Jurkat, Clone E6-1 (cell line): ENCODE measurements around the gene ARHGEF16.

ENCODE experiments used
- DNase-seq: peaks from one replicate; pipeline ENCODE4 v3.0.0-alpha.2; 2011; ENCODE audit warnings: low read depth, low spot score
- H3K4me3 ChIP-seq: 2 replicates; pipeline ENCODE4 v1.5.1; 2011; ENCODE audit warnings: mild to moderate bottlenecking, low read length, control low read depth, moderate library complexity

The ARHGEF16 gene

DNA sequence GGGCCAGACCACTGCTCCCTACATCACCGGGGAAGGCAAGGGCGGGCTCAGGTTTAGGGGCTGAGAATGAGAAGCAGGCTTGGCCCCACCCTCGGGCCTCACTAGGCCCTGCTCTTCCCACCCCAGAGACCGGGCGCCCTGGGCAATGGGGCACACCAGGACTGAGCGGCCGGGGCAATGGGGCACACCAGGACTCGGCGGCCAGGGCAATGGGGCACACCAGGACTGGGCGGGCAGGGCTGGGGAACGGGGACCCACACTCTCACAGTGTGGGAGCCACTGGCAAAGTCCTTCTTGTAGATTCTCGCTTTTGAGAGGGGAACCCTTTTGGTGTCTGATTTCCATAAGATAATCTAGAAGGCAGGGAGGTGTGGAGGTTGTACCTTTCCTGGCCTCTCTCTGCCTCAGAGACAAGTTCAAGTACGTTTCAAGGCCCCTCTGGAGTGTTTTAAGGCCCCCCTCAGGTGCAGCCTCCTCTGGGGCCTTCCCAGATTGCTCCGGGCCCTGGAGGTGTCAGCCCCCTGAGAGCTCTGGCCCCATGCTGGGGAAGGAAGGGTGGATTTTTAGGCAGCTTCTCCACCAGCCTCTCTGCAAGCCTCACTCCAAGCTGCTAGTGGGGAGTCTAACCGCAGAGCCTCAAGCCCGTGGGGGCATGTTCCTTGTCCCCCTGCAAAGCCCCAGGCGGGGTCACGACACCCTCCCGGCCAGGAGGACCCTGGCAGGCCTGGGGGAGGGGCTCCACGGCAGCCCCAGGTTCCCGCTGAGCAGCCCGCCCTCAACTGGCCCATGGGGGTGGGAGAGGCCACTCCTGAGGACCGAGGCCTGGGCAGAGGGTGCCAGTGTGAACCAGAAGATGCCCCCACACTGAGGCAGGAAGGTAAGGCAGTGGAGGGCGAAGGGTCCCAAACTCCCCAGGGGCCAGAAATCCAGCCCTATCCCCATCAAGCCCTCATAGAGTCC lies 66.2 kb downstream of the ARHGEF16 start:
- no peak overlapping the region for H3K4me3 ChIP-seq
- DNase-seq: no peak

DNA sequence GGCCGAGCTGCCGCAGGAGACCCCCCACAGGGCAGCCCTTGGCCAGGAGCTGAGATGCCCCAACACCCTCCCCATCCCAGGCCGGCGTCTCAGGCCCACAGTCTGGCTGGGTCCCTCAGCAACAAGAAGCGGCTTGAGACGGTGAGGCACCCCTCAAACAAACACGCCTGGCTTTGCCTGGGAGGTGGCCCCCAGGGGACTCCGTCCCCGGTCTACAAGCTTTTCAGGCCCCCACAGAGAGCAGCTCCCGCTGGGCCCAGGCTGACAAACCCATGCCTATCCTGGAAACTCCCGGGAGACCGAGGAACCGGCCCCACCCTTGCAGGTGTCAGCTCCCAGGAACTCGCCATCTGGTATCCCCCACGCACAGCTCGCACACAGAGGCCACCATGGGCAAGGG lies 67.0 kb downstream of the ARHGEF16 start:
- no peak overlapping the region for H3K4me3 ChIP-seq
- no peak for DNase-seq

DNA sequence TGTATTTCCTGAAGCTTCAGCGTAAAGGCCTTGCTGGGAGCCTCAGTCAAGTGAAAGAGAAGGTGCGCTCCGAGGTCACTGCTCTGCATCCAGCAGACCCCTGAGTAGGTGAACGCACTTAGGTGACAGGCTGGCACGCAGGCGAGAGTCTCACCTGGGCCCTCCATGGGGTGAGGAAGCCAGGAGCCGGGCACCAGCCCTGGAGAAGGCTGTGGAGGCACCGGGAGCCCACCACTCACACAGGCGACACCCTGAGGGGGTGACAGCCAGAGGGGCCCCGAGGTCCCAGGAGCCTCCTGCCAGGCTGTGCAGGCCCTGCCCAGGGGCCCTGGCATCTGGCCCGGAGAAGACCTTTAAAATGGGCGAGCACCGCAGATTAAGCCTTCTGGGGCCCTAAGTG lies 67.6 kb downstream of the ARHGEF16 start:
- no peak for DNase-seq
- H3K4me3 ChIP-seq: no peak overlapping the region

DNA sequence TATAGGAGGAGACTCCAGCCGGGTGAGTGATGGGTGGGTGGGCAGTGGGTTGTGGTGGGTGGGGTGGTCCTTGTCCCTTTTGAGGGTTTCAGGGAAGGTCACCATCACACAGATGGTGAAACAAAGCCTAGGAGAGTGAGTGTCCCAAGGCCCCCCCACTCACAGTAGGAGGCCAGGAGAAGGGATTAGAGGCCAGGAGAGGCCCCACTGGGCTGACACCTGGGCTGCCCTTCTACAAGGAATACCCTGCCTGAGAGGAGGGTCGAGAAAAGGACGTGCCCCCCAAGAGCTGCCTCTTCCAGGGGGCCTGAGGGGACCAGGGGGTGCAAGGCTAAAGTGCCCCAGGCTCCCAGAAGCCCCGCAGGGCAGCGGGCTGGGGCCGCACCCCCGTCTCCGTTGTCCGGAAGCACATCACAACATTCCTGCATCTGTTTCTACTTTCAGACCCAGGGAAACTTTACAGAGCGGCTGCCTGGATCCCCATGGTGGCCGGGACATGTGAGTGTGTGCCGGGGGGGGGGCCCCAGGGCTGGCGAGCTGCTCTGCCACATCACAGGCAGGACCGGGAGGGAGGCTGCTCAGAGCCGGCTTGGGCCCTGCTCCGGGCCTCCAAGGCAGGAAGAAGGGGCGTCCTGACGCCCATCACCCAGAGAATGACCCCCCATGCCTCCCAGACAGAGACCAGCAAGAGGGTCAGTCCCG lies 68.2 kb downstream of the ARHGEF16 start:
- DNase-seq: no peak
- no peak overlapping the region for H3K4me3 ChIP-seq

DNA sequence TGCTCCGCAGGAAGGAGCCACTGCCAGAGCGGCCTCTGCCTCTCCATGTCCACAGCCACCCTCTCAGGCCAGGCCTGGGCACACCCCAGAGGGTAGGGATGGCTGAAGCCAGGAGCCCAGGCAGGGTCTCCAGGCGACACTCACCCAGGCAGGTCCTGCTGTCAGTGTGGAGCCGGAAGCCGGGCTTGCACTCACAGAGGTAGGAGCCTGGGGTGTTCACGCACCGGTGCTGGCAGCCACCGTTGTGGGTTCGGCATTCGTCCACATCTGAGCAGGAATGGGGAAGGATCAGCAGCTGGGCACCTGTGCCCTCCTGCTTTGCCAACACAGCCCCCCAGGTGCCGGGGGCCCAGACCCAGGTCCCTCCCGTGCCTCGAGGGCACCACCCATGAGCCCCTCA lies 69.5 kb downstream of the ARHGEF16 start:
- DNase-seq: no peak
- H3K4me3 ChIP-seq: no peak overlapping the region

DNA sequence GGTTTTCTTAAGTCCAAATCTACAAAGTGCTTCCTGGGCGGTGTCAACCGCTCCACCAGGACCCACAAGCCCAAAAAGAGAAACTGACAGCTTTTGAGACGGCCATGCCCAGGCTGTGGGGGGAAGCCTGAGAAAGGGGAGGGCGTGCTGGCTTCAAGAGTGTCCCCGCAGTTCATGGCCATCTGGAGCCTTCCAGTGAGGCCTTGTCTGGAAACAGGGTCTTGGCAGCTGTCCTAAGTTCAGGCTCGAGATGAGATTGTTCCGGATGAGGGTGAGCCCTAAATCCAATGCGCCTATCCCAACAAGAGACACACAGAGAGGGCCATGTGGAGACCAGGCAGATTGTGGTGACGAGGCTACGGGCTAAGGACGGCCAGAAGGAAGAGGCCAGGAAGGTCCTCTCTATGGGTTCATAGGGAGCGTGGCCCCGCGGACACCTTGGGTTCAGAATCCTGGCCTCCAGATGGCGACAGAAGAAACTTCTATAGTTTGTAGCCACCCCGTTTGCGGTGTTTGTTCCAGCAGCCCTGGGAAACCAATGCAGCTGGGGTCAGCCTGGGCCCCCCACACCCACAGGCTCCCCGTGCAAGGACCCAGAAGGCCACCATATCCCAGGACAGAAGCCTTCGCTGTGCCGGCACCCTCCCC lies 70.2 kb downstream of the ARHGEF16 start:
- no peak for DNase-seq
- H3K4me3 ChIP-seq: no peak overlapping the region

DNA sequence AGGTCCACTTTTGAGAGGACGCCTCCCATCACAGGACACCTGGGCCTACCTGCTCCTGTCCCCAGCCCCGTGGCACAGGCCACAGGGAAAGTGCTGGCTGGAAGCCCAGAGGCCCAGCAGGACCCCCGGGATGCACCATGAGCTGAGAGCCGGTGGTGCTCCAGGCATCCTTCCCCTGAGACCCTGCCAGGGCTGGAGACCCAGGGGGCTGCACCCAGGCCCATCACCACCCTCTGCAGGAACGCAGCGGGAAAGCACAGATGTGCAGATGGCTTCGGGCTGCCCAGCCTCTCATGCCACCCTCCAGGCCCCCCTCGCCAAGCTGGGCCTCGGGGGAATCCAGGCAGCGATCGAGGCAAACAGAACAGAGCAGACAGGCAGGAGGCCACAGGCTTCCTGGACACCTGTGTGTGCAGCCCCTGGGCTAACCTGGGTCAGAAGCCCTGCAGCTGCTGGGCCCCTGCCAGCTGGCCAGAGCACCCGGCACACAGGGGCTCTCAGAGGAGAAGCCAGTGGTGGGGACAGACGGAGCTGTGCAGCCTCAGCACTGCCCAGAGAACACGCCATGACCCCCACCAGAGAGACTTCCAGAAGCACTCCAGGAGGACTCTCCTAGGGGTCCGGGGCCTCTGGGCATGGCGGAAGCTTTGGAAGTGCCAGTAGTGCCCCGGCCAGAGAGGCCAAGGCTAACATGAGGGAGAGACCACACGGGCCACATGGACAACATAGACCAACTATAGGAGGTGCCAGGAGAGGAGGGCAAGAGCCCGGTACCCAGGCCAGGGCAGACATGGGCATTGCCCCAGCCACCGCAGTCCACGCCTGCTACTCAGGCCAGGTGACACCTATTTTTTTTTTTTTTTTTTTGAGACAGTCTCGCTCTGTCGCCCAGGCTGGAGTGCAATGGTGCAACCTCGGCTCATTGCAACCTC lies 71.4 kb downstream of the ARHGEF16 start:
- H3K4me3 ChIP-seq: no peak overlapping the region

DNA sequence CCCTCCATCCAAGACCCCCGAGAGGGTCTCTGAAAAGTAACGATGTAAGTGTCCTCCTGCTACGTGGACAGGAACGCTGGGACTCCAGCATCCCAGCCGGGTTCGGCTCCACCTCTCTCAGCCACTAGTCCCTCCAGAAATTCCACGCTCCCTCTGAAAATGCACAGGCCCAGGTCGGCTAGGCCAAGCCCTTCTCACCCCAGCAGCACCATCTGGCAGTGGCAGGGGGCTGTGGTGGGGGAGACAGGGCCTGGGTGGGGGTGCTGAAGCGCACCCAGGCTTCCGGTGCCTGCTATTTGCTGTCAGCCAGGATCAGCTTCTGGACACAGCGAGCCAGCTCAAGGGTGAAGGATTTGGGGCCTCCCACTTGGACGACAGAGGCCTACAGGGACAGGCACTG lies 73.3 kb downstream of the ARHGEF16 start:
- no peak for DNase-seq
- H3K4me3 ChIP-seq: no peak overlapping the region

More for the DNA sequence above, 71.4 kb downstream of the ARHGEF16 start:
- DNase-seq: no peak

DNA sequence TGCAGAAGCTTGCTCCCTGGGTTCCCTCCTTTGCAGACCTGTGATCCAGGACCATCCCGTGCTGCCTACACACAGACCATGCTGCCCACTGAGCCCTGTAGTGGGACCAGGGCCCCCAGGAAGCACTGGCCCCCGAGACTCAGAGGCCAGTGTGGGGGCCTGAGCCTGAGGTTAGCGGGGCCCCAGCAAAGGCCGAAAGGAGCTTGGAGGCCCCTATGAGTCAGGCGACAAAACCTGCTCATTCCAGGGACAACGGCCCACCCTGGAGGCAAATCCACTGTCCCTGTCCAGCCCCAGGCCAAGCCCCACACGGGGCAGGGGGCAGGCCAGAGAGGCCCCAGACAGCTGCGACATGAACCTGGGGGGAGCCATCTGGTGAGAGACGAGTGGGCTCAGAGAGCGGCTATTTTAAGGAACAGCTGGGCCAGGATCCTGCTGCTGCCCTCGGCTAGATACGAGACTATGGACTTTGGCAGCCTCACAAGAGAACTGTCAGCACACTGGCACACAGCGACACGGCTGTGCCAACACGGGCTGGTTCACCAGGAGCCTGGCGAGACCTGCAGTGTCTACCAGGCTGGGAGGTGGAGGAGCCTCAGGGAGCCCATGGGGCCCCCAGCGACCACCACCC lies 74.7 kb downstream of the ARHGEF16 start:
- DNase-seq: no peak
- no peak overlapping the region for H3K4me3 ChIP-seq

DNA sequence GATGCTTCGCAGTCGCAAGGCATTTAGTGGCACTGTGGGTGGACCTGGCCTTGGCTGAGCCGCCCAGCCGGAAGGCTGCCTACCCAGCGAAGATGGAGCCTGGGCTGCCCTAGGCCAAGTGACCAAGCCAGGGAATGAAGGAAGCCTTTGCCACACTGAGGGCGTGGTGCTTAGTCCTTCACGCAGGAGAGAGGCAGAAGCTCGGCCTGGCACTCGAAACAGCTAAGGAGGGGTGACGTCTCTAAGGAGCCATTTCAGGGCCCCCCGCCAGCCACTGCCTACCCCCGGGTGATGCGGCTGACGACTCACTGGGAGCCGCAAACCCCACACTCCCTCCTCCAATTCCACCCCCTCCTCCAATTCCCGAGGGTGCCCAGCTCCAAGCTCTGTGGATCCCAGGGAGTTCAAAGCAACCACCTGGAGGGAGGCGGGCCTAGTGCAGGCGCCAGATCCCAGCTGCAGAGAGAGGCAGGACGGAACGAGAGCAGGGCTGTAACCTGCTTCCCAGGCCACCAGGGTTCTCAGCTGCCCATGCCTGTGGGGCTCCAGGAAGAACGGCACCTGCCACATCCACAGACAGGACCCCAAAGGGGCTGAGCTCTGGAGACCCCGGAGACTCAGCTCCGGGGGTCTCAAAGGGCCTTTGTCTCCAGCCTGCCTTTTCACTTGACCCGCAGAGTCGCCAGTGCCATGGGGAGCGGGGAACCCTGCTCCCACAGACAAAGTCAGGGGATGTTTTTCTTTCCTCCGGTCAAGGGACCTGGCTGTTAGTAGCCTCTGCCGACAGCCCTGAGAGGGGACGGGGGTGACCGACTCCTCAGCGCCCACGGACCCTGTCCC lies 75.8 kb downstream of the ARHGEF16 start:
- no peak for DNase-seq
- peak overlapping the region; percentile 43 for H3K4me3 ChIP-seq
